Measurements from ENCODE around the gene CELF4.

The CELF4 gene

DNA sequence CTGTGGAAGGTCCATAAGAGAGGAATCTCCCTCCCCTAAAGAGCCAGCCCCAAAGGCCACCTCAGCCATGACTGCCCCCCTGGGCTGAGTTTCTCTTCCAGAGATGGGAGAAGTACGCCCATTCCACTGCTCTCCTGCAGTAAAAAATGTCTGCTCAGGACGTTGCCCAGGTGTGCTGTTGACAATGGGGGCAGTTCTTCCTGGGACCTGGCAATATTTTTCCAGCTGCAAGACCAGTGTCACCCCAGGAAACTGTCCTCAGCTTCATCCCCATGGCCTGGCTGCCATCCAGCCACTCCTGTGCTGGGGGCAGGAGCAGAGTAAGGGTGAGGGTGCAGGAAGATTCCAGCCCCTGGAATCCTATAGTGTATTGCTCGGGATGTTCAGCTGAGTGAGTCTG, 14.3 kb downstream of the CELF4 start:
- H3K27me3 ChIP-seq (ENCODE audit: control insufficient read depth in 5 of 5, insufficient read depth in 4 of 5, low read length in 5 of 5) = peaks cover 10 to 35% (median 30%) of the 10 kb centered on the region in 5 donors
- no peaks in the 10 kb centered on the region for H3K4me1 ChIP-seq (ENCODE audit: control insufficient read depth in 5 of 5, insufficient read depth in 5 of 5, low read length in 5 of 5)
- H3K9me3 ChIP-seq (ENCODE audit: control insufficient read depth in 5 of 5, low read length in 5 of 5) = no peaks in the 10 kb centered on the region
- no peaks in the 10 kb centered on the region for H3K36me3 ChIP-seq (ENCODE audit: control insufficient read depth in 5 of 5, insufficient read depth in 5 of 5, low read length in 5 of 5)
- H3K4me3 ChIP-seq (ENCODE audit: low read depth in 1 of 5, low read length in 5 of 5) = no peak overlapping the region
- H3K9ac ChIP-seq (ENCODE audit: low read length in 5 of 5) = no peak overlapping the region
- no peak overlapping the region for H3K27ac ChIP-seq (ENCODE audit: low read depth, low read length)

DNA sequence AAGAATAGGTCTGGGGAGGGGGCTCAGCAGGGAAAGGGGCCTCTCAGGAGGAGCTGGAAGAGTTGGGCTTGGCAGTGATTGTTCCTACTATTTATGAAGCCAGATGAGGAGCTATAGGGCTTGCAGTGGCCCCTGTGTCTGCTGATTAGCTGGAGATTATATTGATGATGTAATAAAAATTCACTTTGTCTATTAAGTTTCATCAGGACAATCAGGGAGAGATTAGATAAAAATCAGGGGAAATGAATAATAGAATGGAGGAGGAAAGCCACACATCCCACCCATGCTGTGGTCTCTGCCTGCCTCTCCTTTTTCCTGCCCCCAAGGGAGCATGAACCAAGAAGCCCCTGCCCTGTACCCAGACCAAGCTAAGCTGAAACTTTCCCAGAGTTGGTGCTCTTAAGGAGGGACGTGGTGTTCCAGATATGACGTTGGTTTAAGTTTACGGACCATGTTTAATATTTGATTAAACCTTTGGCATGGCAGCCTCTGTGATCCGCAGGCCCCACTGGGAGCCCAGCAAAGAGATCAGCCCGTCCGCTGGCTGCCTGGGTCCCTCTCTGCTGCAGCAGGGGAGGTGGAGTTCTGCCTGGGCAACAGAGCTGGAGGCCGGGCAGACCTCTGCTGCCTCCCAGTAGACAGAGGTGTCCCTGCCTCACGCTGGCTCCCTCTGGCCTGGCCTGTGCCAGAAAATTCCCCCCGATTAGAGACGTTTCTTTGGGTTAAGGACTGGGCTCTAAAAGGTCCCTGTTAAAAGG, 15.3 kb downstream of the CELF4 start:
- Histone ChIP-seq H3K27ac (ENCODE audit: low read depth, low read length) (no peak overlapping the region), H3K9ac (ENCODE audit: low read length in 5 of 5) (no peak overlapping the region), H3K4me1 (ENCODE audit: control insufficient read depth in 5 of 5, insufficient read depth in 5 of 5, low read length in 5 of 5) (no peaks in the 10 kb centered on the region), H3K9me3 (ENCODE audit: control insufficient read depth in 5 of 5, low read length in 5 of 5) (no peaks in the 10 kb centered on the region), H3K36me3 (ENCODE audit: control insufficient read depth in 5 of 5, insufficient read depth in 5 of 5, low read length in 5 of 5) (no peaks in the 10 kb centered on the region), H3K4me3 (ENCODE audit: low read depth in 1 of 5, low read length in 5 of 5) (no peak overlapping the region), H3K27me3 (ENCODE audit: control insufficient read depth in 5 of 5, insufficient read depth in 4 of 5, low read length in 5 of 5) (peaks cover 10 to 35% (median 30%) of the 10 kb centered on the region in 5 donors)

DNA sequence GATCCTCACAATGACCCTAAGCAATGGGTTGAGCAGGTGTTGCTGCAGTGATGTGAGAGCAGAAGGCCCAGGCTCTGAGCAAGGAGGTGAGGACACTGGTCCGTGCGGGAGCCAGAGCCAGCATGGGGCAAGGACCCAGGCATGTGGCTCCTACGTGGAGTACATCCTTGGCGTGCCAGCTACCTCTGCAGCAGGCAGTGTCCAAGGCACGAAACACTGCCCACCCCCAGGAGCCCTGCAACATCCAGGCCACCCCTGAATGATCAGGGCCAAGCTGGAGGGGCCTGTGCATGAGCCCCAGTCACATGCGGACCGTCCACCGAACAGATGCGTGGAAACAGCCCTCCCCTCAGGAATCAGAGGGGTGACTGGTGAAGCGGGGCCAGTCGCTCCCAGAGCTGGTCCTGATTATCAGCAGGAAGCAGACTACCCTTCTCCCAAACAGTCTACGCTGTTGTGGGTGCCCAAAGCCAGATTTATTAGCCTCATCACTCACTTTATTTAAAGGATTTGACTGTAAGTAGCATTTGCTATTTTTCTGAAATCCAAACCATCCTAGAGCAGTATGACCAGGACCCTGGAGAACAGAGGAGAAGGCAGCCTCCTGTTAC, 16.8 kb downstream of the CELF4 start:
- Histone ChIP-seq H3K27ac (ENCODE audit: low read depth, low read length) (no peak overlapping the region), H3K27me3 (ENCODE audit: control insufficient read depth in 5 of 5, insufficient read depth in 4 of 5, low read length in 5 of 5) (peaks cover 10 to 28% (median 23%) of the 10 kb centered on the region in 5 donors), H3K9me3 (ENCODE audit: control insufficient read depth in 5 of 5, low read length in 5 of 5) (no peaks in the 10 kb centered on the region), H3K4me3 (ENCODE audit: low read depth in 1 of 5, low read length in 5 of 5) (no peak overlapping the region), H3K9ac (ENCODE audit: low read length in 5 of 5) (no peak overlapping the region), H3K36me3 (ENCODE audit: control insufficient read depth in 5 of 5, insufficient read depth in 5 of 5, low read length in 5 of 5) (no peaks in the 10 kb centered on the region), H3K4me1 (ENCODE audit: control insufficient read depth in 5 of 5, insufficient read depth in 5 of 5, low read length in 5 of 5) (no peaks in the 10 kb centered on the region)

DNA sequence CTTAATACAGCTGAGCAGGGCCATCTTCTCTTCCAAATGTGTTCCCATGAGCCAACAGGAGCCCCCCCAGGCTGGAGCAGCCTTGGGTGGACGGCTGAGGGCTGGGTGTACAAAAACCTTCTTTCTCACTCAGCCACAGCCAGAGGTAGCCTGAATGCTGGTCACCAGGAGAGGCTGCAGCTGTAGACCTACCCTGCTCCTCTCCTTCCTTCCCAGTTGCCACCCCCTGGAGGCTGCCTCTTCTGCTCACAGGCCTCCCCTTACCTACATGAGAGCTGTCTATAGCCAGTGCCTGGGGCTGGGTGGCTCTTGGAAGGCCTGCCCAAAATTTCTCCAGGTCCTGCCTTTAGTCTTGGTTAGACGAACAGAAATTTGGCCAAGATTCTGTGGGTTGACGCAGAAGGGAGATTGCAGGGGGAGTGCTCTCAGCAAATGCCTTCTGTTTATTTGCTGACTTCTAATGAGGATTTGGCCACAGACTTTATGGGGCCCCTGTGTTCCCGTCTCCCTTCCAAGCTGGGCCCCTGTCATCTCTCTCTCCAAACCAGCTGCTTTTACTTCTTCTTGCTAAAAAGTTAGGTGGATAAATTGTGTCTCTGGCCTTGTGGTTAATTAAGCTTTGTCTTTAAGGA, 18.3 kb downstream of the CELF4 start:
- Histone ChIP-seq H3K4me1 (ENCODE audit: control insufficient read depth in 5 of 5, insufficient read depth in 5 of 5, low read length in 5 of 5) (no peaks in the 10 kb centered on the region), H3K27me3 (ENCODE audit: control insufficient read depth in 5 of 5, insufficient read depth in 4 of 5, low read length in 5 of 5) (peaks cover 10 to 27% (median 23%) of the 10 kb centered on the region in 5 donors), H3K36me3 (ENCODE audit: control insufficient read depth in 5 of 5, insufficient read depth in 5 of 5, low read length in 5 of 5) (no peaks in the 10 kb centered on the region), H3K9ac (ENCODE audit: low read length in 5 of 5) (no peak overlapping the region), H3K9me3 (ENCODE audit: control insufficient read depth in 5 of 5, low read length in 5 of 5) (no peaks in the 10 kb centered on the region), H3K27ac (ENCODE audit: low read depth, low read length) (no peak overlapping the region), H3K4me3 (ENCODE audit: low read depth in 1 of 5, low read length in 5 of 5) (no peak overlapping the region)

DNA sequence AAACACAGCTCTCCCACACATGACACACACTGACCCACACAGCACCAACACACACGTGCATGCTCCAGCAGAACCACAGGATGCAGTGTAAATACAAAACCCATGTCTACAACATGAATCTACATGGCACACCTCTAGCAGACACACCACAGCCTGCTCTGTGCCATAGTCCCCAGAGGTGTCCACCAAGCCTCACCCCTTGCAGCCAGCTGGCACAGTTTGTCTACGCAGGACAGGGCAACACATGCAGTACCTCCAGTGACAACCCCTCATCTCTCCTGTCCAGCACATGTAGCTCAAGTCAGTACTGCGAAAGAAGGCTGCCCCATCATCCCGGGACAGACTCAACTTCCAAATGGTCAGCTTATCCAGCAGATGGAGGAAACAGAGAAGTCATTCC, 18.9 kb downstream of the CELF4 start:
- H3K27ac ChIP-seq (ENCODE audit: low read depth, low read length) = no peak overlapping the region

DNA sequence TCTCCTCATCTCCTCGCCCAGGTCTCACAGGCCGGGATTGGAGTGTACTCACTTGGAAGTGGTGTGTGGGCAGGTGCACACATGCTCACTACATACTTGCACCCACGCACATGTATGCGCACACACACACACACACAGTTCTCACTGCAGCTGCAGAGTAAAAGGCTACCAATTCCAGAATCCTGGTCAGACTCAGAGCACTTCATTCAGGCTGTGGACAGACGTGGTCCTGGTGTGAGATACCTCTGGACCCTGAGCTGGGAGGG, 19.4 kb downstream of the CELF4 start:
- Histone ChIP-seq H3K9ac (ENCODE audit: low read length in 5 of 5) (no peak overlapping the region), H3K27me3 (ENCODE audit: control insufficient read depth in 5 of 5, insufficient read depth in 4 of 5, low read length in 5 of 5) (peaks cover 11 to 26% (median 18%) of the 10 kb centered on the region in 5 donors), H3K36me3 (ENCODE audit: control insufficient read depth in 5 of 5, insufficient read depth in 5 of 5, low read length in 5 of 5) (no peaks in the 10 kb centered on the region)

More for the DNA sequence above, 18.9 kb downstream of the CELF4 start:
- H3K9ac ChIP-seq (ENCODE audit: low read length in 5 of 5) = no peak overlapping the region
- H3K9me3 ChIP-seq (ENCODE audit: control insufficient read depth in 5 of 5, low read length in 5 of 5) = no peaks in the 10 kb centered on the region
- H3K4me1 ChIP-seq (ENCODE audit: control insufficient read depth in 5 of 5, insufficient read depth in 5 of 5, low read length in 5 of 5) = no peaks in the 10 kb centered on the region
- H3K36me3 ChIP-seq (ENCODE audit: control insufficient read depth in 5 of 5, insufficient read depth in 5 of 5, low read length in 5 of 5) = no peaks in the 10 kb centered on the region
- peaks cover 10 to 27% (median 20%) of the 10 kb centered on the region in 5 donors for H3K27me3 ChIP-seq (ENCODE audit: control insufficient read depth in 5 of 5, insufficient read depth in 4 of 5, low read length in 5 of 5)
- no peak overlapping the region for H3K4me3 ChIP-seq (ENCODE audit: low read depth in 1 of 5, low read length in 5 of 5)

DNA sequence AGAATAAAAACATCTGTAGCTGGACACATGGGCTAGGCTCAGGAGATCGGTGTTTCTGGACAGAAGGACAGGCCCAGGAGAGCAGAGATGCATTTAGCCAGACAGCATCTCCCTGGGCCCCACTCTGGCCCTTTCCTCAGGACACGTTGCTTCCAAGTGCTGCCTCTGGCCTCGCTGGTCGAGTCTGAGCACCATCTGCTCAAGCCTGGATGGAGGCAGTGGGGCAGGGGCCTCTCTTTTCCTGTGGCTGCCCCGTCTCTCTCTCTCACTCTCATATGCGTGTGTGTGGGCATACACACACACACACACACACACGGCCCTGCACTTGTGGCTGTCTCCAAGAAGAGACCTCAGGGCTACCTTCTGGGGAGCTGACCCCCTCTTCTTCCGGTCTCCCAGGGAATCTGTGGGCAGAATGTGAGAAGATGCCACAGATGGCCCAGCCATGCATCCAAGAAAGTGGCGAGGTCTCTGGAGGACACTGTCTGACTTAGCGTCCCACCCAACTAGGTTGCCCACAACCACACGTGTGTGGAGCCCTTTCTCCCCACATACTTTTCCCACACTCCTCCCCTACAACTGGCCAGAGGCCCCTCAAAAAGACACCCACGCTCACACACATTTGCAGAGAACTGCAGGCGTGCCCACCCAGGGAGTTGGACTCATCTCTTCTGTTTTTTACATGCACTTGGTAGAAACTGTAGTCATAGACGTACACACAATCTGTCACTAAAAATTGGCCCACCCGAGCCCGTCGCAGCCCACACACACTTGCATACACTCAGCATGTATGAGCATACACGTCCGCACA, 19.9 kb downstream of the CELF4 start:
- Histone ChIP-seq H3K9ac (ENCODE audit: low read length in 5 of 5) (no peak overlapping the region), H3K27me3 (ENCODE audit: control insufficient read depth in 5 of 5, insufficient read depth in 4 of 5, low read length in 5 of 5) (peaks cover 14 to 30% (median 20%) of the 10 kb centered on the region in 5 donors)

More for the DNA sequence above, 19.4 kb downstream of the CELF4 start:
- H3K27ac ChIP-seq (ENCODE audit: low read depth, low read length) = no peak overlapping the region
- H3K9me3 ChIP-seq (ENCODE audit: control insufficient read depth in 5 of 5, low read length in 5 of 5) = no peaks in the 10 kb centered on the region
- H3K4me1 ChIP-seq (ENCODE audit: control insufficient read depth in 5 of 5, insufficient read depth in 5 of 5, low read length in 5 of 5) = no peaks in the 10 kb centered on the region
- no peak overlapping the region for H3K4me3 ChIP-seq (ENCODE audit: low read depth in 1 of 5, low read length in 5 of 5)

DNA sequence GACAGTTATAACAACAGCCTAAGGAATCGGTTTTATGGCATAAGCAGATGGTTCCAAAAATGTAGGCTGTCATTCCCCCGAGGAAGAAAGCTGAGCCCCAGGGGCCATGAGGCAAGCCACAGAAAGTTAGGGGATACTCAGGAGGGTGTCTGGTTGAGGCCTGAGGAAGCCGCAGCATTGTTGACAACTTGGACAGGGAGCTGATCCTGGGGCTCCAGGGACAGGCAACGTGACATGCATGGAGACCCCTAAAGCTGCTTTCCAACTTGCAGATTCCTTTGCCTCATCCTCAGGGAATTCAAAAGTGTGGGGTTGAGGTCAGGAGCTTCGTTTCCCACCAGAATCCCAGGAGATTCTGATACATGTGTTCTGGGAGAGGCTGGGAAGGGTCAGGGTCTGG, 20.9 kb downstream of the CELF4 start:
- Histone ChIP-seq H3K4me1 (ENCODE audit: control insufficient read depth in 5 of 5, insufficient read depth in 5 of 5, low read length in 5 of 5) (no peaks in the 10 kb centered on the region), H3K9me3 (ENCODE audit: control insufficient read depth in 5 of 5, low read length in 5 of 5) (no peaks in the 10 kb centered on the region), H3K4me3 (ENCODE audit: low read depth in 1 of 5, low read length in 5 of 5) (no peak overlapping the region), H3K9ac (ENCODE audit: low read length in 5 of 5) (no peak overlapping the region), H3K27me3 (ENCODE audit: control insufficient read depth in 5 of 5, insufficient read depth in 4 of 5, low read length in 5 of 5) (peaks cover 18 to 29% (median 23%) of the 10 kb centered on the region in 5 donors), H3K27ac (ENCODE audit: low read depth, low read length) (no peak overlapping the region), H3K36me3 (ENCODE audit: control insufficient read depth in 5 of 5, insufficient read depth in 5 of 5, low read length in 5 of 5) (no peaks in the 10 kb centered on the region)

More for the DNA sequence above, 19.9 kb downstream of the CELF4 start:
- Histone ChIP-seq H3K4me1 (ENCODE audit: control insufficient read depth in 5 of 5, insufficient read depth in 5 of 5, low read length in 5 of 5) (no peaks in the 10 kb centered on the region), H3K4me3 (ENCODE audit: low read depth in 1 of 5, low read length in 5 of 5) (no peak overlapping the region), H3K9me3 (ENCODE audit: control insufficient read depth in 5 of 5, low read length in 5 of 5) (no peaks in the 10 kb centered on the region), H3K36me3 (ENCODE audit: control insufficient read depth in 5 of 5, insufficient read depth in 5 of 5, low read length in 5 of 5) (no peaks in the 10 kb centered on the region), H3K27ac (ENCODE audit: low read depth, low read length) (no peak overlapping the region)

DNA sequence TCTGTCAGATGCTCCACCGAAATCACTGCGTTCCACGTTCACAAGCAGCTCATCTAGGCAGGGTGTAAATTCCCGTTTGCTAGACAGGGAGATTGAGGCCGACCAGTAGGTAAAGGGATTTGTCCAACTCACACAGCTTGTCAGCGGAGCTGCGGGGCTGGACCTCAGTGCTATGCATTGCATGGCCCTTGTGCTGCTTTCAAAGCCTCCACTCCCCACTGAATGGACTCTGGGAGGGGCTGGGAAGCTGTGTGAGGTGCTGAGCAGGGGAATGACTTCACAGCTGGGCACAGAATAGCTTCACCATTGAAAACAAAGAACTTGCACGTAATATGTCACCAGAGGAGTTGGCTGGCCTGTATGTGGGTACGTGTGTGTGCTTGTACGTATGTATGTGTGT, 21.4 kb downstream of the CELF4 start:
- Histone ChIP-seq H3K27me3 (ENCODE audit: control insufficient read depth in 5 of 5, insufficient read depth in 4 of 5, low read length in 5 of 5) (peaks cover 21 to 31% (median 27%) of the 10 kb centered on the region in 5 donors), H3K4me1 (ENCODE audit: control insufficient read depth in 5 of 5, insufficient read depth in 5 of 5, low read length in 5 of 5) (no peaks in the 10 kb centered on the region), H3K9ac (ENCODE audit: low read length in 5 of 5) (no peak overlapping the region), H3K9me3 (ENCODE audit: control insufficient read depth in 5 of 5, low read length in 5 of 5) (no peaks in the 10 kb centered on the region), H3K36me3 (ENCODE audit: control insufficient read depth in 5 of 5, insufficient read depth in 5 of 5, low read length in 5 of 5) (no peaks in the 10 kb centered on the region), H3K4me3 (ENCODE audit: low read depth in 1 of 5, low read length in 5 of 5) (no peak overlapping the region), H3K27ac (ENCODE audit: low read depth, low read length) (no peak overlapping the region)

All from subcutaneous abdominal adipose tissue (tissue), 5 donors.